ENCODE measurements around the gene TLR2.
A peak's percentile ranks its signal among the peaks of the same experiment; 100 is the strongest.

TLR2 gene

DNA sequence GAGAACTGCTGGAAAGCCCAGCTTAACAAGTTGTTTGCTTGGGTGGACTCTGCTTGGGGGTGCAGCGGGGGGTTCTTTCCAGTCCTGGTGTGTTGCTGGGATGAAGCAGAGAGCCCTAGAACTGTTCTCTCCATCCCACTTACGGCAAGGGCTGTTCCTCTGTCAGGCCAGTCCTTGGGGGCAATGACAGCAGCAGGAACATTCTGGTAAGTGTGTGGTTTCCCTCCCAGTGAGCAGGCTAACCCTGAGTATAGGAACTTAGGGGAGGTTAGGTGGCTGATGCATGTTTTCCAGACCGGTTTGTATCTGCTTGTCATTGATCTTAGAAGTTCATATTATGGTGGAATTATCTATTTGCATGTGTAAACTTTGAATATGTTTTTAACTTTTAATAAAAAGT lies 46.9 kb upstream of the TLR2 start:
- H3K36me3 ChIP-seq (ENCODE audit: insufficient read depth, low read length): peaks cover 61% of the 10 kb centered on the region
- no peak overlapping the region for H3K4me3 ChIP-seq (ENCODE audit: low read depth, low read length, poor library complexity, severe bottlenecking)
- no peak overlapping the region for H3K9ac ChIP-seq (ENCODE audit: low read length)
- peaks cover 25% of the 10 kb centered on the region for H3F3A ChIP-seq (ENCODE audit: insufficient read depth, low read length)
- H3K9me2 ChIP-seq (ENCODE audit: low read depth, low read length): no peaks in the 10 kb centered on the region
- H3K27ac ChIP-seq (ENCODE audit: low read depth, low read length, poor library complexity, severe bottlenecking): peak overlapping the region; percentile 46
- TF ChIP-seq CTCF (IDR thresholded peaks at IDR 0.05; ENCODE audit: low read length) (no peak), EZH2 (IDR thresholded peaks at IDR 0.05; ENCODE audit: borderline replicate concordance, low read length) (no peak)
- no peaks in the 10 kb centered on the region for H3K79me2 ChIP-seq (ENCODE audit: insufficient read depth, low read length)
- no peaks in the 10 kb centered on the region for H4K20me1 ChIP-seq (ENCODE audit: insufficient read depth, low read length)
- no peaks in the 10 kb centered on the region for H3K27me3 ChIP-seq (ENCODE audit: insufficient read depth, low read length)
- H3K4me2 ChIP-seq (ENCODE audit: low read length): no peak overlapping the region
- no peaks in the 10 kb centered on the region for H3K9me3 ChIP-seq (ENCODE audit: low read length)
- H2AFZ ChIP-seq (ENCODE audit: low read length): no peak overlapping the region
- peaks cover 34% of the 10 kb centered on the region for H3K4me1 ChIP-seq (ENCODE audit: insufficient read depth, low read length, severe bottlenecking)

- no peak overlapping the region for H3K4me2 ChIP-seq (ENCODE audit: low read length)
- H3K9ac ChIP-seq (ENCODE audit: low read length): no peak overlapping the region
- H3K4me1 ChIP-seq (ENCODE audit: insufficient read depth, low read length, severe bottlenecking): peaks cover 37% of the 10 kb centered on the region
- H3K27me3 ChIP-seq (ENCODE audit: insufficient read depth, low read length): no peaks in the 10 kb centered on the region
- peaks cover 52% of the 10 kb centered on the region for H3K36me3 ChIP-seq (ENCODE audit: insufficient read depth, low read length)
- H3K79me2 ChIP-seq (ENCODE audit: insufficient read depth, low read length): no peaks in the 10 kb centered on the region
- H3F3A ChIP-seq (ENCODE audit: insufficient read depth, low read length): peaks cover 25% of the 10 kb centered on the region
- H3K4me3 ChIP-seq (ENCODE audit: low read depth, low read length, poor library complexity, severe bottlenecking): no peak overlapping the region
- H2AFZ ChIP-seq (ENCODE audit: low read length): no peak overlapping the region
- no peaks in the 10 kb centered on the region for H3K9me3 ChIP-seq (ENCODE audit: low read length)
- H3K9me2 ChIP-seq (ENCODE audit: low read depth, low read length): no peaks in the 10 kb centered on the region
- no peak overlapping the region for H3K27ac ChIP-seq (ENCODE audit: low read depth, low read length, poor library complexity, severe bottlenecking)
- TF ChIP-seq CTCF (IDR thresholded peaks at IDR 0.05; ENCODE audit: low read length) (no peak), EZH2 (IDR thresholded peaks at IDR 0.05; ENCODE audit: borderline replicate concordance, low read length) (no peak)
- no peaks in the 10 kb centered on the region for H4K20me1 ChIP-seq (ENCODE audit: insufficient read depth, low read length)
Measured at GRCh38 chr4:153638011-153638410, 46.1 kb upstream of the TLR2 start.

GRCh38 chr4:153638999-153639398 lies 45.1 kb upstream of the TLR2 start:
- Histone ChIP-seq H4K20me1 (ENCODE audit: insufficient read depth, low read length) (no peaks in the 10 kb centered on the region), H3K4me3 (ENCODE audit: low read depth, low read length, poor library complexity, severe bottlenecking) (no peak overlapping the region), H3K27me3 (ENCODE audit: insufficient read depth, low read length) (no peaks in the 10 kb centered on the region), H3K36me3 (ENCODE audit: insufficient read depth, low read length) (peaks cover 43% of the 10 kb centered on the region), H3K4me2 (ENCODE audit: low read length) (peak overlapping the region; percentile 68; the same call in 1 of the 2 replicates), H3K9ac (ENCODE audit: low read length) (no peak overlapping the region; the same call in 1 of the 2 replicates), H3K4me1 (ENCODE audit: insufficient read depth, low read length, severe bottlenecking) (peaks cover 43% of the 10 kb centered on the region), H3F3A (ENCODE audit: insufficient read depth, low read length) (peaks cover 22% of the 10 kb centered on the region; the same call in 1 of the 2 replicates), H3K9me3 (ENCODE audit: low read length) (no peaks in the 10 kb centered on the region), H2AFZ (ENCODE audit: low read length) (no peak overlapping the region), H3K9me2 (ENCODE audit: low read depth, low read length) (no peaks in the 10 kb centered on the region), H3K27ac (ENCODE audit: low read depth, low read length, poor library complexity, severe bottlenecking) (peak overlapping the region; percentile 73), H3K79me2 (ENCODE audit: insufficient read depth, low read length) (no peaks in the 10 kb centered on the region)
- TF ChIP-seq CTCF (IDR thresholded peaks at IDR 0.05; ENCODE audit: low read length) (no peak), EZH2 (IDR thresholded peaks at IDR 0.05; ENCODE audit: borderline replicate concordance, low read length) (no peak)
